HG03025 (cell line): ENCODE measurements around the gene BBC3.
"Not testable (repeated sequence)": the region's sequence is repeated elsewhere in the genome, so short reads cannot be mapped to it uniquely, and the experiment has no call there.

Source experiments
- ATAC-seq: cut with Tn5 transposase; IDR thresholded peaks from one replicate; pipeline ENCODE4 v1.9.1; 2021; ENCODE audit warnings: mild to moderate bottlenecking, moderate library complexity; ENCODE audit not compliant: unreplicated experiment, low FRiP score

The BBC3 gene

GRCh38 chr19:47230921-47231214 is at the start of gene BBC3:
TSS of gene BBC3 (minus strand) at chr19:47231199. CDS start at chr19:47228431, 2,768 bp downstream.
- ATAC-seq: no peak

- no peak for ATAC-seq
Observed at GRCh38 chr19:47280183-47280797, 49.3 kb upstream of the BBC3 start.

- ATAC-seq: not testable (repeated sequence)
Observed at GRCh38 chr19:47276513-47276912, 45.5 kb upstream of the BBC3 start.

- ATAC-seq: no peak
Observed at GRCh38 chr19:47275791-47276461, 44.9 kb upstream of the BBC3 start.

GRCh38 chr19:47274891-47275761 is 44.1 kb upstream of the BBC3 start:
- ATAC-seq: peak; percentile 25

GRCh38 chr19:47274071-47274890 is 43.3 kb upstream of the BBC3 start, which contains the start of gene INAFM1:
TSS of gene INAFM1 (plus strand) at chr19:47274885. CDS start at chr19:47274920, 35 bp downstream.
- ATAC-seq: peak; percentile 44

- ATAC-seq: peak; percentile 42
Observed at GRCh38 chr19:47273313-47274070, 42.5 kb upstream of the BBC3 start.

- ATAC-seq: no peak
Observed at GRCh38 chr19:47272448-47273312, 41.7 kb upstream of the BBC3 start.

GRCh38 chr19:47271949-47272348 is 41.0 kb upstream of the BBC3 start:
- no peak for ATAC-seq

GRCh38 chr19:47270408-47270807 is 39.4 kb upstream of the BBC3 start:
- no peak for ATAC-seq

GRCh38 chr19:47269596-47269995 is 38.6 kb upstream of the BBC3 start:
- no peak for ATAC-seq

- ATAC-seq: no peak
Observed at GRCh38 chr19:47268028-47268427, 37.0 kb upstream of the BBC3 start.

GRCh38 chr19:47267350-47267759 is 36.4 kb upstream of the BBC3 start:
- ATAC-seq: no peak

- no peak for ATAC-seq
Observed at GRCh38 chr19:47266401-47266941, 35.5 kb upstream of the BBC3 start.

GRCh38 chr19:47264629-47265028 is 33.6 kb upstream of the BBC3 start:
- ATAC-seq: no peak

GRCh38 chr19:47261946-47262793 is 31.2 kb upstream of the BBC3 start:
- not testable (repeated sequence) for ATAC-seq

- no peak for ATAC-seq
Observed at GRCh38 chr19:47260476-47260875, 29.5 kb upstream of the BBC3 start.
